HepG2 (cell line): ENCODE data around the gene C20orf202. TPM values are rescaled to one million over a fixed set of nuclear protein-coding genes. Genes with fewer than 3 reads are reported as not detected.

Experiments
- ARHGAP35 ChIP-seq: sonication (generic); formaldehyde crosslinking; IDR thresholded peaks from 2 replicates; pipeline ENCODE4 v1.9.0; 2022; ENCODE audit warnings: mild to moderate bottlenecking, inconsistent platforms, moderate library complexity, missing genetic modification reagents, borderline replicate concordance
- ARID4A ChIP-seq: sonication (generic); formaldehyde crosslinking; IDR thresholded peaks from 2 replicates; pipeline ENCODE4 v1.5.0; 2020; ENCODE audit warnings: mild to moderate bottlenecking, missing genetic modification reagents, borderline replicate concordance
- ASH2L ChIP-seq: fragments of 300-600, 200-600 bp; sonication (generic); IDR thresholded peaks from 2 replicates; pipeline ENCODE4 v1.7.0; 2017; ENCODE audit warnings: low read depth, mild to moderate bottlenecking, moderate library complexity, mixed read lengths, low read length; ENCODE audit not compliant: insufficient read length
- CHD4 ChIP-seq: fragments of 200-600 bp; sonication (generic); IDR thresholded peaks from 2 replicates; pipeline ENCODE4 v1.7.0; 2017; ENCODE audit warnings: mild to moderate bottlenecking, low read length, borderline replicate concordance
- E2F2 ChIP-seq: sonication (generic); formaldehyde crosslinking; IDR thresholded peaks from 2 replicates; pipeline ENCODE4 v1.4.0; 2020; ENCODE audit warnings: missing genetic modification reagents, borderline replicate concordance
- GABPA ChIP-seq, 2 experiments: IDR thresholded peaks; 2 replicates each; pipeline ENCODE4 v1.6.1; 2011 to 2016; ENCODE audit warnings: low read depth in 2 of 2, low read length in 1 of 2, missing biosample characterization in 1 of 2, missing genetic modification characterization in 1 of 2
- GATAD1 ChIP-seq: IDR thresholded peaks from 2 replicates; pipeline ENCODE4 v1.6.1; 2016; ENCODE audit warnings: missing genetic modification reagents, missing compliant biosample characterization
- GPBP1L1 ChIP-seq: sonication (generic); formaldehyde crosslinking; IDR thresholded peaks from 2 replicates; pipeline ENCODE4 v1.5.0; 2020; ENCODE audit warnings: mild to moderate bottlenecking, missing genetic modification reagents
- HDAC6 ChIP-seq: fragments of 200-600 bp; sonication (generic); IDR thresholded peaks from 2 replicates; pipeline ENCODE4 v1.7.0; 2017; ENCODE audit warnings: mild to moderate bottlenecking, antibody characterized with exemption, low read length, low read depth
- HIVEP1 ChIP-seq: sonication (generic); formaldehyde crosslinking; IDR thresholded peaks from 2 replicates; pipeline ENCODE4 v1.4.0; 2020; ENCODE audit warnings: mild to moderate bottlenecking, missing genetic modification reagents
- KDM4B ChIP-seq: sonication (generic); formaldehyde crosslinking; IDR thresholded peaks from 2 replicates; pipeline ENCODE4 v1.4.0; 2020; ENCODE audit warnings: missing genetic modification reagents
- KLF15 ChIP-seq: sonication (generic); formaldehyde crosslinking; IDR thresholded peaks from 2 replicates; pipeline ENCODE4 v1.8.1; 2023; ENCODE audit warnings: borderline replicate concordance, mild to moderate bottlenecking, inconsistent platforms, missing genetic modification reagents, mixed read lengths
- NR1H2 ChIP-seq: sonication (generic); formaldehyde crosslinking; IDR thresholded peaks from 2 replicates; pipeline ENCODE4 v1.8.1; 2022; ENCODE audit warnings: low read depth, missing genetic modification reagents, borderline replicate concordance
- SMARCC2 ChIP-seq: fragments of 450-650 bp; IDR thresholded peaks from 2 replicates; pipeline ENCODE4 v1.6.1; 2017; ENCODE audit warnings: antibody characterized with exemption, mild to moderate bottlenecking
- SRSF4 ChIP-seq: fragments of 200-400 bp; formaldehyde crosslinking; IDR thresholded peaks from one replicate; pipeline ENCODE4 v1.6.1; 2018; ENCODE audit warnings: mild to moderate bottlenecking, low read depth, low read length, moderate library complexity; ENCODE audit not compliant: poor library complexity, severe bottlenecking
- TRIM22 ChIP-seq: fragments of 450-650 bp; IDR thresholded peaks from 2 replicates; pipeline ENCODE4 v1.6.1; 2017
- ZFP36L1 ChIP-seq: sonication (generic); formaldehyde crosslinking; IDR thresholded peaks from 2 replicates; pipeline ENCODE4 v1.8.0; 2022; ENCODE audit warnings: mild to moderate bottlenecking, missing genetic modification reagents, moderate library complexity
- ZNF136 ChIP-seq: sonication (generic); formaldehyde crosslinking; IDR thresholded peaks from 2 replicates; pipeline ENCODE4 v1.8.1; 2022; ENCODE audit warnings: low read depth, mild to moderate bottlenecking, moderate library complexity, missing genetic modification reagents
- ZNF468 ChIP-seq: sonication (generic); formaldehyde crosslinking; IDR thresholded peaks from 2 replicates; pipeline ENCODE4 v1.8.0; 2022; ENCODE audit warnings: mild to moderate bottlenecking, moderate library complexity, missing genetic modification reagents
- polyA plus RNA-seq, 8 experiments: library from polyadenylated mRNA; depleted of rRNA in 3 of 8; stranded (reverse) in 7 of 8; unstranded in 1 of 8; fragments of >200 nt; fragmentation: Illumina TruSeq in 4 of 8; extraction: Trizol in 4 of 8; gene quantifications; 2 replicates each; pipeline versions ENCODE4 v1.2.1 to v1.2.3, GENCODE V29; 2011 to 2016; ENCODE audit warnings: low read depth in 4 of 8, missing spikeins in 1 of 8, mixed read lengths in 1 of 8; ENCODE audit not compliant: insufficient read depth in 1 of 8
- total RNA-seq, 5 experiments: library from RNA; depleted of rRNA; stranded (reverse); fragments of >200 nt; fragmentation: Illumina TruSeq; extraction: Trizol; gene quantifications; 2 replicates each; pipeline ENCODE4 v1.2.3, GENCODE V29; 2016; ENCODE audit warnings: low read depth in 1 of 5
- TF ChIP-seq, protein P1 (sequence below): sonication (generic); formaldehyde crosslinking; IDR thresholded peaks from 2 replicates; pipeline ENCODE4 v1.4.0; 2020; ENCODE audit warnings: missing genetic modification reagents

C20orf202 gene
- total and polyA plus RNA-seq, 2 of the 13 experiments (the other 11 are each of a cell fraction or from before 2014, with no cell fraction given): 0.20 to 1.2 TPM

DNA sequence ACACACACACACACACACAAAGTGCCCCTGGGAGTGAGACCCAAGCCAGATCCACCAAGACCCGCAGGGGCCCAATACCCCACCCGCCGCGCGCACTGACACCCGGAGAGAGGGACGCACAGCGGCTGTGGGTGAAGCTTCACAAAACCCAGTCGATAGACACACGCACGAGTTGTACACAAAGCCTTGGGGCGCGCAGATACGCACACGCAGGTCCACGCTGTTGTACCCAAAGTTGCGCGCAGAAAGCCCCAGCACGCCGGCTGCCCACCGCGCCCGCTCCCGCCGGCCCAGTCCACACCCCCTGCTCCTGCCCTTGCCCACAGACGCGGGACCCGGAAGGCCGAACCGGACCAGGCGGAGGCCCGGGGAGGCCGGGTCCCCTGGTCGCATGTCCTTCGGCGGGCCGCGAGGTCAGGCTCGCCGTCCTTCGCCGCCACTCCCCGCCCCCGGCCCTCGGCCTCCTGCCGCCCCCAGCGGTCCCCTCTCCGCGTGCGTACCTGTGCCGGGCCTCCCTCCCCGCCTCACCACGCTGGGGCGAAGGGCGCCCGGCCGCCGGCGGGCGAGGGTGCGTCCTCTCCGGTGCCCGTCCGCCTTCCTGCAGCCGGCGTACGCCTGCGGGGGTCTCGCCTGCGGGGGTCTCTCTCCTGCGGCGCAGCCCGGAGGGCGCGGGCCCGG lies 18.5 kb upstream of the C20orf202 start, which contains the start of gene TMEM74B (continued):
- TF ChIP-seq SRSF4 (no peak), KLF15 (no peak), KDM4B (CRISPR knock-in tag) (no peak), TRIM22 (no peak), HDAC6 (no peak), GABPA (IDR thresholded peaks at IDR 0.05; ENCODE audit: low read depth, low read length) (no peak), GABPA (CRISPR knock-in tag; IDR thresholded peaks at IDR 0.05; ENCODE audit: low read depth) (no peak), NR1H2 (no peak; the same call in 1 of the 2 replicates), SMARCC2 (no peak), E2F2 (CRISPR knock-in tag) (no peak), ZFP36L1 (CRISPR knock-in tag) (no peak), ARID4A (CRISPR knock-in tag) (no peak), ZNF468 (no peak), GPBP1L1 (no peak), HIVEP1 (CRISPR knock-in tag) (no peak), GATAD1 (no peak), ZNF136 (CRISPR knock-in tag) (no peak), ARHGAP35 (CRISPR knock-in tag) (no peak), ASH2L (no peak), CHD4 (no peak)
- TF ChIP-seq, protein P1, sequence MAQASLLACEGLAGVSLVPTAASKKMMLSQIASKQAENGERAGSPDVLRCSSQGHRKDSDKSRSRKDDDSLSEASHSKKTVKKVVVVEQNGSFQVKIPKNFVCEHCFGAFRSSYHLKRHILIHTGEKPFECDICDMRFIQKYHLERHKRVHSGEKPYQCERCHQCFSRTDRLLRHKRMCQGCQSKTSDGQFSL: no peak
